Liver (tissue), 3 donors: ENCODE data around the gene HOMEZ.

Source experiments
- EGR1 ChIP-seq, 2 donors: IDR thresholded peaks; 2 replicates each; pipeline ENCODE4 v1.6.1; 2016 to 2018; ENCODE audit warnings: antibody characterized with exemption in 2 of 2, low read depth in 2 of 2
- FOXA1 ChIP-seq: IDR thresholded peaks from 2 replicates; pipeline ENCODE4 v1.6.1; 2016; ENCODE audit warnings: antibody characterized with exemption
- GABPA ChIP-seq, 2 donors: IDR thresholded peaks in 1 of 2; conservative IDR thresholded peaks in 1 of 2; 2 replicates each; pipeline ENCODE4 v1.6.1; 2016; ENCODE audit warnings: antibody characterized with exemption in 2 of 2, mild to moderate bottlenecking in 1 of 2, moderate library complexity in 1 of 2
- JUND ChIP-seq, 2 donors: IDR thresholded peaks; 2 replicates each; pipeline ENCODE4 v1.6.1; 2016; ENCODE audit warnings: antibody characterized with exemption in 2 of 2
- NR2F2 ChIP-seq: IDR thresholded peaks from 2 replicates; pipeline ENCODE4 v1.6.1; 2016; ENCODE audit warnings: antibody characterized with exemption
- RAD21 ChIP-seq, 2 donors: IDR thresholded peaks; 2 replicates each; pipeline ENCODE4 v1.6.1; 2016; ENCODE audit warnings: antibody characterized with exemption in 2 of 2, mild to moderate bottlenecking in 2 of 2
- SP1 ChIP-seq: IDR thresholded peaks from 2 replicates; pipeline ENCODE4 v1.6.1; 2018; ENCODE audit warnings: antibody characterized with exemption, mild to moderate bottlenecking
- YY1 ChIP-seq: IDR thresholded peaks from 2 replicates; pipeline ENCODE4 v1.6.1; 2016; ENCODE audit warnings: antibody characterized with exemption, mild to moderate bottlenecking
- TF ChIP-seq, protein P1 (sequence below): fragments of 150-350 bp; IDR thresholded peaks from 2 replicates; pipeline ENCODE4 v1.5.1; 2017; ENCODE audit warnings: improper control_type of control experiment, low read depth, low read length; ENCODE audit not compliant: missing input control
- TF ChIP-seq, protein P2 (sequence below): IDR thresholded peaks from 2 replicates; pipeline ENCODE4 v1.6.1; 2016; ENCODE audit warnings: antibody characterized with exemption
- TF ChIP-seq, protein P3 (sequence below): IDR thresholded peaks from 2 replicates; pipeline ENCODE4 v1.6.1; 2016; ENCODE audit warnings: antibody characterized with exemption
- TF ChIP-seq, protein P4 (sequence below): IDR thresholded peaks from 2 replicates; pipeline ENCODE4 v1.6.1; 2016; ENCODE audit warnings: antibody characterized with exemption, mild to moderate bottlenecking
- TF ChIP-seq, protein P5 (sequence below): IDR thresholded peaks from 2 replicates; pipeline ENCODE4 v1.6.1; 2016; ENCODE audit warnings: antibody characterized with exemption
- donor health status: healthy.
- donor health status: healthy.

DNA sequence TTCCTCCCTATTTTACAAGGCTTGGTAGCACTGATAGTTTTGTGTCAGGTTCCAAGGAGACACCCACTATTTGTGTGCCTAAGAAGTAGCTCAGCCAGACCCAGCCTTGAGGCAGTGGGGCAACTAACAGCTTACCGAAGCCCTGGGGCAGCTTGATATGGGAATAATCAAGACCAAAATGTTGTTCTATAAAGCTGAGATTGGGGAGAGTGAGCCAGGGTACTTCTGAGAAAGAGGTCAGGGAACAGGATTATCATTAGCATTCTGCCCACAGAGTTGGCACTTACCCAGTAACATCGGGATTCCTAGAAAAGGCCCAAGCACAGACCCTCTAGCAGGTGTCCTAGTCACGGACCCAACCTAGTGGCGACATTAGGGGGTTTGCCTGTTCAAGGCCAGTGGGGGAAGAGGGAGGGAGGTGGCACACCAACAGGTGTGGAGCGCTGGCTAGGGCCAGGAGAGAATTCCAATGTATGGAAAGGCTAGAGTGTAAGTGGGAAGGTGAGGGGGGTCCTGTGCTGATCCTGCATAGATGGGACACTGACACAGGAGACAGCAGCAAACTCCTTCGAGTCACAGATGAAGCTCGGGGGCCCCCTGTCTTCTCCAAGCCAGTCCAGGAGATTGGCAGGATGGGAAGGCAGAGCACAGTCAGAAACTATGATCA is 11.8 kb upstream of the HOMEZ start:
- TF ChIP-seq, protein P1, sequence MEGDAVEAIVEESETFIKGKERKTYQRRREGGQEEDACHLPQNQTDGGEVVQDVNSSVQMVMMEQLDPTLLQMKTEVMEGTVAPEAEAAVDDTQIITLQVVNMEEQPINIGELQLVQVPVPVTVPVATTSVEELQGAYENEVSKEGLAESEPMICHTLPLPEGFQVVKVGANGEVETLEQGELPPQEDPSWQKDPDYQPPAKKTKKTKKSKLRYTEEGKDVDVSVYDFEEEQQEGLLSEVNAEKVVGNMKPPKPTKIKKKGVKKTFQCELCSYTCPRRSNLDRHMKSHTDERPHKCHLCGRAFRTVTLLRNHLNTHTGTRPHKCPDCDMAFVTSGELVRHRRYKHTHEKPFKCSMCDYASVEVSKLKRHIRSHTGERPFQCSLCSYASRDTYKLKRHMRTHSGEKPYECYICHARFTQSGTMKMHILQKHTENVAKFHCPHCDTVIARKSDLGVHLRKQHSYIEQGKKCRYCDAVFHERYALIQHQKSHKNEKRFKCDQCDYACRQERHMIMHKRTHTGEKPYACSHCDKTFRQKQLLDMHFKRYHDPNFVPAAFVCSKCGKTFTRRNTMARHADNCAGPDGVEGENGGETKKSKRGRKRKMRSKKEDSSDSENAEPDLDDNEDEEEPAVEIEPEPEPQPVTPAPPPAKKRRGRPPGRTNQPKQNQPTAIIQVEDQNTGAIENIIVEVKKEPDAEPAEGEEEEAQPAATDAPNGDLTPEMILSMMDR, result no peak
- TF ChIP-seq, protein P2, sequence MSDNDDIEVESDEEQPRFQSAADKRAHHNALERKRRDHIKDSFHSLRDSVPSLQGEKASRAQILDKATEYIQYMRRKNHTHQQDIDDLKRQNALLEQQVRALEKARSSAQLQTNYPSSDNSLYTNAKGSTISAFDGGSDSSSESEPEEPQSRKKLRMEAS, result no peak
- TF ChIP-seq RAD21 (IDR thresholded peaks at IDR 0.05) (no peak), NR2F2 (no peak), GABPA (IDR thresholded peaks at IDR 0.05 in 1 of 2, conservative IDR thresholded peaks at IDR 0.05 in 1 of 2) (no peak), FOXA1 (no peak), SP1 (no peak), YY1 (no peak), JUND (IDR thresholded peaks at IDR 0.05) (no peak), EGR1 (IDR thresholded peaks at IDR 0.05; ENCODE audit: low read depth in 2 of 2) (no peak)
- TF ChIP-seq, protein P3, sequence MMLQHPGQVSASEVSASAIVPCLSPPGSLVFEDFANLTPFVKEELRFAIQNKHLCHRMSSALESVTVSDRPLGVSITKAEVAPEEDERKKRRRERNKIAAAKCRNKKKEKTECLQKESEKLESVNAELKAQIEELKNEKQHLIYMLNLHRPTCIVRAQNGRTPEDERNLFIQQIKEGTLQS, result no peak
- TF ChIP-seq, protein P4, sequence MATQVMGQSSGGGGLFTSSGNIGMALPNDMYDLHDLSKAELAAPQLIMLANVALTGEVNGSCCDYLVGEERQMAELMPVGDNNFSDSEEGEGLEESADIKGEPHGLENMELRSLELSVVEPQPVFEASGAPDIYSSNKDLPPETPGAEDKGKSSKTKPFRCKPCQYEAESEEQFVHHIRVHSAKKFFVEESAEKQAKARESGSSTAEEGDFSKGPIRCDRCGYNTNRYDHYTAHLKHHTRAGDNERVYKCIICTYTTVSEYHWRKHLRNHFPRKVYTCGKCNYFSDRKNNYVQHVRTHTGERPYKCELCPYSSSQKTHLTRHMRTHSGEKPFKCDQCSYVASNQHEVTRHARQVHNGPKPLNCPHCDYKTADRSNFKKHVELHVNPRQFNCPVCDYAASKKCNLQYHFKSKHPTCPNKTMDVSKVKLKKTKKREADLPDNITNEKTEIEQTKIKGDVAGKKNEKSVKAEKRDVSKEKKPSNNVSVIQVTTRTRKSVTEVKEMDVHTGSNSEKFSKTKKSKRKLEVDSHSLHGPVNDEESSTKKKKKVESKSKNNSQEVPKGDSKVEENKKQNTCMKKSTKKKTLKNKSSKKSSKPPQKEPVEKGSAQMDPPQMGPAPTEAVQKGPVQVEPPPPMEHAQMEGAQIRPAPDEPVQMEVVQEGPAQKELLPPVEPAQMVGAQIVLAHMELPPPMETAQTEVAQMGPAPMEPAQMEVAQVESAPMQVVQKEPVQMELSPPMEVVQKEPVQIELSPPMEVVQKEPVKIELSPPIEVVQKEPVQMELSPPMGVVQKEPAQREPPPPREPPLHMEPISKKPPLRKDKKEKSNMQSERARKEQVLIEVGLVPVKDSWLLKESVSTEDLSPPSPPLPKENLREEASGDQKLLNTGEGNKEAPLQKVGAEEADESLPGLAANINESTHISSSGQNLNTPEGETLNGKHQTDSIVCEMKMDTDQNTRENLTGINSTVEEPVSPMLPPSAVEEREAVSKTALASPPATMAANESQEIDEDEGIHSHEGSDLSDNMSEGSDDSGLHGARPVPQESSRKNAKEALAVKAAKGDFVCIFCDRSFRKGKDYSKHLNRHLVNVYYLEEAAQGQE, result no peak
- TF ChIP-seq, protein P5, sequence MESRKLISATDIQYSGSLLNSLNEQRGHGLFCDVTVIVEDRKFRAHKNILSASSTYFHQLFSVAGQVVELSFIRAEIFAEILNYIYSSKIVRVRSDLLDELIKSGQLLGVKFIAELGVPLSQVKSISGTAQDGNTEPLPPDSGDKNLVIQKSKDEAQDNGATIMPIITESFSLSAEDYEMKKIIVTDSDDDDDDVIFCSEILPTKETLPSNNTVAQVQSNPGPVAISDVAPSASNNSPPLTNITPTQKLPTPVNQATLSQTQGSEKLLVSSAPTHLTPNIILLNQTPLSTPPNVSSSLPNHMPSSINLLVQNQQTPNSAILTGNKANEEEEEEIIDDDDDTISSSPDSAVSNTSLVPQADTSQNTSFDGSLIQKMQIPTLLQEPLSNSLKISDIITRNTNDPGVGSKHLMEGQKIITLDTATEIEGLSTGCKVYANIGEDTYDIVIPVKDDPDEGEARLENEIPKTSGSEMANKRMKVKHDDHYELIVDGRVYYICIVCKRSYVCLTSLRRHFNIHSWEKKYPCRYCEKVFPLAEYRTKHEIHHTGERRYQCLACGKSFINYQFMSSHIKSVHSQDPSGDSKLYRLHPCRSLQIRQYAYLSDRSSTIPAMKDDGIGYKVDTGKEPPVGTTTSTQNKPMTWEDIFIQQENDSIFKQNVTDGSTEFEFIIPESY, result no peak
